ENCODE data around the gene OR4K13. TPM values are rescaled to one million over a fixed set of nuclear protein-coding genes. Genes with fewer than 3 reads are reported as not detected.

The OR4K13 gene, protein sequence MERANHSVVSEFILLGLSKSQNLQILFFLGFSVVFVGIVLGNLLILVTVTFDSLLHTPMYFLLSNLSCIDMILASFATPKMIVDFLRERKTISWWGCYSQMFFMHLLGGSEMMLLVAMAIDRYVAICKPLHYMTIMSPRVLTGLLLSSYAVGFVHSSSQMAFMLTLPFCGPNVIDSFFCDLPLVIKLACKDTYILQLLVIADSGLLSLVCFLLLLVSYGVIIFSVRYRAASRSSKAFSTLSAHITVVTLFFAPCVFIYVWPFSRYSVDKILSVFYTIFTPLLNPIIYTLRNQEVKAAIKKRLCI
- not detected in 2 replicates for polyA plus RNA-seq (2011; rRNA removed)
- polyA minus RNA-seq (2011; rRNA and poly(A)+ RNA removed) = not detected in 2 replicates

DNA sequence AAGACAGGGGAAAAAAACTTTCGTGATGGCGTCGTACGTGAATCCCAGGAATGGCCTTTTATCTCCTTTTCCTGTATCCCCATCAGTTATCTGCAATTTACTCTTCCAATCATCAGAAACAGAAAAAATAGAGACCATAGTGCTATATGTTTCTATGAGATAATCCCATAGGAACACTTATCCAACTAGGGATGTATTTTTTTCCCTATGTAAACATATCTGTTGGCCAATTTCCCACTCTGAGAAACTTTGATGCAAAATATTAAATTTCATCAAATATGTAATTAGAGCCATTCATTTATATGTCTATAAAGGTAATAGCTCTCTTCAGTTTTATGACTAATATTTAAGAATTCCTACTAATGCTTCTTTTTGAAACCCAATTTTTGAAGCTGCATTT lies at the start of gene OR4K13:
Gene OR4K13, minus strand, starts transcription at position 101 of the 400 bp plus-strand sequence. CDS start 1,280 bp downstream, outside the sequence.
- POLR2A ChIA-PET = no interaction called here
- no peak for DNase-seq (ENCODE audit: low read depth)
- H3K27me3 ChIP-seq (ENCODE audit: control insufficient read depth, insufficient read depth, low read length) = no peaks in the 10 kb centered on the region
- CTCF ChIA-PET = no interaction called here
- no peak for TF ChIP-seq CTCF (IDR thresholded peaks at IDR 0.05; ENCODE audit: insufficient read depth, low read depth, low read length)
- H3K36me3 ChIP-seq (ENCODE audit: control insufficient read depth, insufficient read depth, low read length) = no peaks in the 10 kb centered on the region
- no peak within 1 kb of the TSS for H3K4me3 ChIP-seq (ENCODE audit: low read depth, low read length)

DNA sequence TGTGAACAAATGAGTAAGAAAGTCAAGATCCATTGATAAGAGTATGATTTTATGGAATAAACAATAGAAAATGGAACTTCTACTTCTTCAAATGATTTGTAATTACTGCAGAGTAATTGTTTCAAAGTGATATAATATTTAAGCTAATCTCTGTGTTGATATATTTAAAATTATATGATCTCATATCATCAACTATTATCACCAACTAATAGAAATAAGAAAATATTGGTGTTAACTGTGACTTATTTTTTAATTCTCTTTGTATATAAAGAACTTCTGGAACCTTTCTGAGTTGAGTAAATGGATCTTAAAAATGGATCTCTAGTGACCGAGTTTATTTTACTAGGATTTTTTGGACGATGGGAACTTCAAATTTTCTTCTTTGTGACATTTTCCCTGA lies 23.9 kb upstream of the OR4K13 start, which contains the start of gene OR4L1:
Gene OR4L1, plus strand, starts transcription at position 301 of the 400 bp plus-strand sequence. Its CDS starts 0 bp downstream, at position 301.
- ChIA-PET CTCF (no interaction called here), POLR2A (no interaction called here)
- DNase-seq (ENCODE audit: low read depth) = no peak
- H3K27me3 ChIP-seq (ENCODE audit: control insufficient read depth, insufficient read depth, low read length) = no peaks in the 10 kb centered on the region
- no peaks in the 10 kb centered on the region for H3K36me3 ChIP-seq (ENCODE audit: control insufficient read depth, insufficient read depth, low read length)
- no peak within 1 kb of the TSS for H3K4me3 ChIP-seq (ENCODE audit: low read depth, low read length)
- TF ChIP-seq CTCF (IDR thresholded peaks at IDR 0.05; ENCODE audit: insufficient read depth, low read depth, low read length) = no peak

DNA sequence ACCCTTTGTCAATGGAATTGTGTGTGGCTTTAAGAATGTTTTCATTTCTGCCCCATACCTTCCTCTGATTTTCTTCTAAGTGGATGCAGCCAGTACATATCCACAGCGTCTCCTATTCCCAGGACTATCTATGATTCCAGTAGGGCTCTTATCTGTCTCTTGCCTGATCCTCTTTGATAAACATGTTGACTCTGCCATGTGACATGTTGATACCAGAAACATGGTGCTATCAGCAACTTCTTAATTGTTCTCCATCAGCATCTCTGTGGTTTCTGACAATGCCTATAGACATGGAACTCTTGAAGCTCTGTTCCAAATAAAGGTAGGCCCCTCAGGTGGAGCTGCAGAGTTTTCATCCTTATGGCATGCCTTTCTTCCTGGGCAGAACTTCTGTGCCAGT lies 12.4 kb upstream of the OR4K13 start:
- TF ChIP-seq CTCF (IDR thresholded peaks at IDR 0.05; ENCODE audit: insufficient read depth, low read depth, low read length) = no peak
- Histone ChIP-seq H3K27me3 (ENCODE audit: control insufficient read depth, insufficient read depth, low read length) (no peaks in the 10 kb centered on the region), H3K4me3 (ENCODE audit: low read depth, low read length) (no peak overlapping the region), H3K36me3 (ENCODE audit: control insufficient read depth, insufficient read depth, low read length) (no peaks in the 10 kb centered on the region)
- CTCF ChIA-PET = no interaction called here
- no peak for DNase-seq (ENCODE audit: low read depth)
- POLR2A ChIA-PET = no interaction called here

DNA sequence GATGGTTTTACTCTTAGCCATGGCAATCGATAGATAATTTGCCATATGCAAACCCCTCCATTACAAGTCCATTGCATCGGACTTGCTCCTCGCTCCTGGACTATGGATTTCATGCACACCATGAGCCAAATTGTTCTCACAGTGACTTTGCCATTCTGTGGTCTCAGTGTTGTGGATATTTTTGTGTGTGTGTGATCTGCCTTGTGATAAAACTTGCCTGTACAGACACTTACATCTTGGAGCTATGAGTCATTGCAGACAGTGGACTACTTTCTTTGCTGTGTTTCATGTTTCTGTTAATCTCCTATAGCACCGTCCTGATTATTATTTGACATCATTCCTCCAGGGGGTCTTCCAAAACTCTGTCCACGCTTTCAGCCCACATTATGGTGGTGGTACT lies 8.4 kb upstream of the OR4K13 start:
- no peak for DNase-seq (ENCODE audit: low read depth)
- ChIA-PET POLR2A (no interaction called here), CTCF (no interaction called here)
- no peaks in the 10 kb centered on the region for H3K27me3 ChIP-seq (ENCODE audit: control insufficient read depth, insufficient read depth, low read length)
- no peak overlapping the region for H3K4me3 ChIP-seq (ENCODE audit: low read depth, low read length)
- TF ChIP-seq CTCF (IDR thresholded peaks at IDR 0.05; ENCODE audit: insufficient read depth, low read depth, low read length) = no peak
- H3K36me3 ChIP-seq (ENCODE audit: control insufficient read depth, insufficient read depth, low read length) = no peaks in the 10 kb centered on the region

DNA sequence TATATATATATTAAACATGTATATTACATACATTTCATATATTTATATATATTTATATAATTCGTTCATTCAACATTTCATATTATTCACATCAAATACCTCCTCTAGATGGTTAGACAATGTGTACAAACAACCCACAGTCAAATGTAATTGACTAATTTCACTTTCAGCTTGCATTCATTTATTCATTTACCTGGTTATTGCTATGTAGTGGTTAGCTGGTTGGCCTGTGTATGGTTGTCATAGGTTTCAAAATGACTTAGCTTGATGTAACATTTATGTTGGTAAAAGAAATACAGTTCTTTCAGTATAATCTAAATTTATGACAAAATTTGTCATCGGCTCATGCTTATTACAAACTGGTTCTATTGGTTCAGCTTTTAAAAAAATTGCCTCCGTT lies 389 bp downstream of the OR4K13 start:
- H3K4me3 ChIP-seq (ENCODE audit: low read depth, low read length) = no peak overlapping the region
- no peaks in the 10 kb centered on the region for H3K27me3 ChIP-seq (ENCODE audit: control insufficient read depth, insufficient read depth, low read length)
- DNase-seq (ENCODE audit: low read depth) = no peak
- ChIA-PET CTCF (no interaction called here), POLR2A (no interaction called here)
- H3K36me3 ChIP-seq (ENCODE audit: control insufficient read depth, insufficient read depth, low read length) = no peaks in the 10 kb centered on the region
- no peak for TF ChIP-seq CTCF (IDR thresholded peaks at IDR 0.05; ENCODE audit: insufficient read depth, low read depth, low read length)
